ENCODE data around the gene TTLL12. TPM values are rescaled to one million over a fixed set of nuclear protein-coding genes. Genes with fewer than 3 reads are reported as not detected.

TTLL12 gene
- polyA plus RNA-seq, 1 donor (not counting 4 experiments of a cell fraction or from before 2014, with no cell fraction given), result 22.1 TPM

- peaks cover 3% of the 10 kb centered on the region for H3K9me1 ChIP-seq (ENCODE audit: control insufficient read depth, extremely low read depth, insufficient read depth, low read length)
- peak overlapping the region; percentile 11 for H3K27ac ChIP-seq (ENCODE audit: control insufficient read depth, insufficient read depth, low read length)
- H3K4me3 ChIP-seq (ENCODE audit: control insufficient read depth in 2 of 3, extremely low read depth in 1 of 3, insufficient read depth in 2 of 3, low read depth in 1 of 3, low read length in 3 of 3), result no peak overlapping the region
- FAIRE-seq, result peak; percentile 20
- no peaks in the 10 kb centered on the region for H3K27me3 ChIP-seq (ENCODE audit: control insufficient read depth, extremely low read depth, insufficient read depth, low read length)
- H2AFZ ChIP-seq (ENCODE audit: control insufficient read depth, low read length), result no peak overlapping the region
- no peak overlapping the region for H3K9ac ChIP-seq (ENCODE audit: control insufficient read depth, extremely low read depth, insufficient read depth, low read length)
- dilution Hi-C loops (cut with MboI; ENCODE audit: extremely low pct_ligation_motif_present, low sequenced_read_pairs), result no loop called here
- no peaks in the 10 kb centered on the region for H3K9me3 ChIP-seq (ENCODE audit: control insufficient read depth, low read depth, low read length)
- H4K20me1 ChIP-seq (ENCODE audit: control insufficient read depth, extremely low read depth, insufficient read depth, low read length), result peaks cover 11% of the 10 kb centered on the region
- H3K36me3 ChIP-seq (ENCODE audit: control insufficient read depth in 2 of 2, extremely low read depth in 1 of 2, insufficient read depth in 2 of 2, low read length in 2 of 2), result peaks cover 16 to 33% of the 10 kb centered on the region in 2 experiments
- H3K4me2 ChIP-seq (ENCODE audit: control insufficient read depth, extremely low read depth, insufficient read depth, low read depth, low read length), result no peak overlapping the region
- TF ChIP-seq EZH2 (IDR thresholded peaks at IDR 0.05; ENCODE audit: low read length), result no peak
- TF ChIP-seq, protein P1, sequence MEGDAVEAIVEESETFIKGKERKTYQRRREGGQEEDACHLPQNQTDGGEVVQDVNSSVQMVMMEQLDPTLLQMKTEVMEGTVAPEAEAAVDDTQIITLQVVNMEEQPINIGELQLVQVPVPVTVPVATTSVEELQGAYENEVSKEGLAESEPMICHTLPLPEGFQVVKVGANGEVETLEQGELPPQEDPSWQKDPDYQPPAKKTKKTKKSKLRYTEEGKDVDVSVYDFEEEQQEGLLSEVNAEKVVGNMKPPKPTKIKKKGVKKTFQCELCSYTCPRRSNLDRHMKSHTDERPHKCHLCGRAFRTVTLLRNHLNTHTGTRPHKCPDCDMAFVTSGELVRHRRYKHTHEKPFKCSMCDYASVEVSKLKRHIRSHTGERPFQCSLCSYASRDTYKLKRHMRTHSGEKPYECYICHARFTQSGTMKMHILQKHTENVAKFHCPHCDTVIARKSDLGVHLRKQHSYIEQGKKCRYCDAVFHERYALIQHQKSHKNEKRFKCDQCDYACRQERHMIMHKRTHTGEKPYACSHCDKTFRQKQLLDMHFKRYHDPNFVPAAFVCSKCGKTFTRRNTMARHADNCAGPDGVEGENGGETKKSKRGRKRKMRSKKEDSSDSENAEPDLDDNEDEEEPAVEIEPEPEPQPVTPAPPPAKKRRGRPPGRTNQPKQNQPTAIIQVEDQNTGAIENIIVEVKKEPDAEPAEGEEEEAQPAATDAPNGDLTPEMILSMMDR (optimal IDR thresholded peaks at IDR 0.05 in 1 of 3, IDR thresholded peaks at IDR 0.05 in 1 of 3, conservative IDR thresholded peaks at IDR 0.05 in 1 of 3; ENCODE audit: extremely low read depth in 1 of 3, insufficient read depth in 2 of 3, low read length in 3 of 3), result no peak
- peaks cover 32% of the 10 kb centered on the region for H3K79me2 ChIP-seq (ENCODE audit: control insufficient read depth, insufficient read depth, low read length)
- DNase-seq (ENCODE audit: low read depth, low spot score), result no peak
- H3K4me1 ChIP-seq (ENCODE audit: control insufficient read depth, extremely low read depth, insufficient read depth, low read length), result peaks cover 27% of the 10 kb centered on the region
These were observed 3.2 kb downstream of the TTLL12 start for GRCh38 chr22:43183496-43184277.

GRCh38 chr22:43182726-43183125 lies 4.2 kb downstream of the TTLL12 start:
- H3K9ac ChIP-seq (ENCODE audit: control insufficient read depth, extremely low read depth, insufficient read depth, low read length), result no peak overlapping the region
- no peaks in the 10 kb centered on the region for H3K27me3 ChIP-seq (ENCODE audit: control insufficient read depth, extremely low read depth, insufficient read depth, low read length)
- DNase-seq (ENCODE audit: low read depth, low spot score) (no peak), FAIRE-seq (no peak)
- no peak overlapping the region for H3K4me2 ChIP-seq (ENCODE audit: control insufficient read depth, extremely low read depth, insufficient read depth, low read depth, low read length)
- peaks cover 21 to 33% of the 10 kb centered on the region in 2 experiments for H3K36me3 ChIP-seq (ENCODE audit: control insufficient read depth in 2 of 2, extremely low read depth in 1 of 2, insufficient read depth in 2 of 2, low read length in 2 of 2)
- TF ChIP-seq, protein P1 (optimal IDR thresholded peaks at IDR 0.05 in 1 of 3, IDR thresholded peaks at IDR 0.05 in 1 of 3, conservative IDR thresholded peaks at IDR 0.05 in 1 of 3; ENCODE audit: extremely low read depth in 1 of 3, insufficient read depth in 2 of 3, low read length in 3 of 3), result no peak
- peaks cover 32% of the 10 kb centered on the region for H3K79me2 ChIP-seq (ENCODE audit: control insufficient read depth, insufficient read depth, low read length)
- dilution Hi-C loops (cut with MboI; ENCODE audit: extremely low pct_ligation_motif_present, low sequenced_read_pairs), result no loop called here
- H3K9me1 ChIP-seq (ENCODE audit: control insufficient read depth, extremely low read depth, insufficient read depth, low read length), result peaks cover 3% of the 10 kb centered on the region
- H2AFZ ChIP-seq (ENCODE audit: control insufficient read depth, low read length), result no peak overlapping the region
- H3K4me3 ChIP-seq (ENCODE audit: control insufficient read depth in 2 of 3, extremely low read depth in 1 of 3, insufficient read depth in 2 of 3, low read depth in 1 of 3, low read length in 3 of 3), result no peak overlapping the region
- H4K20me1 ChIP-seq (ENCODE audit: control insufficient read depth, extremely low read depth, insufficient read depth, low read length), result peaks cover 11% of the 10 kb centered on the region
- H3K27ac ChIP-seq (ENCODE audit: control insufficient read depth, insufficient read depth, low read length), result no peak overlapping the region
- no peaks in the 10 kb centered on the region for H3K9me3 ChIP-seq (ENCODE audit: control insufficient read depth, low read depth, low read length)
- H3K4me1 ChIP-seq (ENCODE audit: control insufficient read depth, extremely low read depth, insufficient read depth, low read length), result peaks cover 22% of the 10 kb centered on the region

Measured in keratinocyte (primary cell).